Superior temporal gyrus (tissue), 1 donor: ENCODE results near the gene PRR12.
A peak's percentile ranks its signal among the peaks of the same experiment; 100 is the strongest.

Experiments used
- DNase-seq: peaks from one replicate; pipeline ENCODE4 v3.0.0-alpha.2; 2016; ENCODE audit errors: extremely low spot score

PRR12 gene

DNA sequence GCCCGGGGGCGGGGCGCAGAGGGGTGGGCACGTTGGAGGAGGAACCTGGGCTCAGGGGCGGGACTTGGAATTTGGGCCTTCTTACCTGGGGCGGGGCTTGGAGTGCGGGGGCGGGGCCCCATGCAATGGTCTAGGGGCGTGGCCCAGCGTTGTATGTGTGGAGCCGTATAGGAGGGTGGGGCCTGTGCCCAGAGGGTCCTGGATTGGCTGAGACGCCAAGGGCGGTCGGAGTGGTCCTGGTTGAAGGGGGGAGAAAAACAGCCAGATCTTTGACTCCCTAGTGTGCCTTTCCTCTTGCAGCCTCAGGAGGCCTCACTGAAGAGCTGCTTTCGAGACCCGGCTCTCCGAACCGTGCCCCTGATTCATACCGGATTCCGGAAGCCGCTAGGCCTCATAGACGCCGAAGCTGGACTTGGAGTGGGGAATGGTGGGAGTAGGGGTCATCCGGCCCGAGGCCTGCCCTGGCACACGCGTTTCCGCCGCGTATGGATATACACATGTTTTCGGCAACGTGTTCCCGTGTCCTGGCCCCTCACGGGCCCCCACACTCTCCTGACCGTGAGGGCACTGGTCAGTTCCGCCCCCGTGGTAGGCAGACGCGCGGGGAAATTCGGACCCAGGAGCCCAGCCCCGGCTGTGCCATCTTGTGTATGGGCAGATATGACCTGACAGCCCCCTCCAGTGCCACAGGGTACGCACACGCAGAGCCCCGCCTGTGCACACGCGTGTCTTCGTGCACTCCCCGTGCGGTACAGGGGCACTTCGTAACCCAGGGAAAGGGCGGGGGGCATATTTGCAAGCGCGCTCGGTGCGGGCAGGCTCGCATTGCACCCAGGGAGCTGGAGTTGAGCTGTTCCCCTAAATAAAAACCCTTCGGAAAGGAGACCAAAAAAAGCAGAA lies 661 bp upstream of the PRR12 start:
- DNase-seq, result peak; percentile 75

DNA sequence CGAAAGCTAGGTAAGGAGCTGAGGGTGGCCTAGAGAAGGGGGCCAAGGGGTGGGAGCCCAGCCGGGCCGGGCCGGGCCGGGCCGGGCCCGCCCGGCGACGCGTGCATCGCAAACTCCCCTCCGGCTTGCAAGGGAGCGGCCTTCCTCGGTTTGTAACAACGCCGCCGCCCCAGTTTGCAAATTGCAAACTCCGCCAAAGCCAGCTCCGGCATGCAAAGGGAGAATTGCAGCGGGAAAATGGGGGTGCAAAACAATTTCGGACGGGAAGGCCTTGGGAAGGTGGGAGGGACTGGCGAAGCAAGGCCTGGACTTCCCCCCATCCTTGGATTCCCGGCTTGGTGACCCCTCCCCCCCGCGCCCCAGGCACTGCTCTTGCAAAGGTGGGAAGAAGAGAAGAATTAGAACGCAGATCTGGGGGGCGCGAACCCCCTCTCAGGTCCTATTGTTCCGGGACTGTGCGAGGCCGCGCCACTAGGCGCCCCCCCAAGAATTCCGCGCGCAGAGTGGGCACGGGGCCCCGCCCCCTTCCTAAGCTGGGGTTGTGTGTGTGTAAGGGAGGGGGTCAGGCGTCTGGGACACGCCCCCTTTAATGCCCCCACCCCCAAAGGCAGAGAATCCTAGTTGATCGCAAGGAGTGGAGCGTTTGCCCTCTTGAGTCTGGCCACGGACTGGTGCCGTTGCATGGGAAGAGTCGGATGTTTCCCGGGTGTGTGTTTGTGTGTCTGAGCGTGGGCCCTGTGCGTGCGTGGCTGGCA lies 926 bp downstream of the PRR12 start:
- DNase-seq, result peak; percentile 38

DNA sequence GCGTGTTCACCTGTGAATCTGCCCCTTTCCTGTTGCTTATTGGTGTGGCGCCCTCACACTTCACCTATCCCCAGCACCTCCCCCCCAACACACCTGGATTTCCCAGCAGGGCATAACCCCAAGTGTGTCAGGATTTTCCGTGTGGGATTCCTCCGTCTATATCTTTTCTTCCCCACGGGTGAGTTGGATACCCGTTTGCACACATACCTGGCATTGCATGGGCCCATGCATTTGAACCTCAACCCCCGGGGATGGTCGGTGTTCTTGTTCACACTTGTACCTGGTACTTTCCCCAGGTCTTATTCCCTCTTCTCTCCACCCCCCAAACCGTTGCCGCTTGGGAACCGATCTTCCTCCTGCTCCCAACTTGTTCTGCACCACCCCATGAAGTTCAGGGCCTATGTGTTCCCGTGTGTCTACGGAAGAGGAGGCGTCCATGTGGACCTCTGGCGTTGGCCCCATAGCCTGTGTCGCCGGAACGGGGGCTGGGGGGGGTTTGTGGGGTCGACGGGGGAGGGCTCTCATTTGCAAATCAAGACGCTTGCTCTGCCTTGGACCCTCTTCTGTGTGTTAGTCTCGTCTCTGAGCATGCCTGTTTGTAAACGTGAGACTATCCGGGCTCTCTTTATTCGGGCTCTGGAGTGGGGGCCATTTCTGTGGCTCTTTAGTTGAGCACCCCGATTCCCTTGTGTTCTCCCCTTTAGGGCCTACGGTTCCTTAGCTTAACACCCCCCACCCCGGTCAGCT lies 1.7 kb downstream of the PRR12 start:
- DNase-seq, result no peak

DNA sequence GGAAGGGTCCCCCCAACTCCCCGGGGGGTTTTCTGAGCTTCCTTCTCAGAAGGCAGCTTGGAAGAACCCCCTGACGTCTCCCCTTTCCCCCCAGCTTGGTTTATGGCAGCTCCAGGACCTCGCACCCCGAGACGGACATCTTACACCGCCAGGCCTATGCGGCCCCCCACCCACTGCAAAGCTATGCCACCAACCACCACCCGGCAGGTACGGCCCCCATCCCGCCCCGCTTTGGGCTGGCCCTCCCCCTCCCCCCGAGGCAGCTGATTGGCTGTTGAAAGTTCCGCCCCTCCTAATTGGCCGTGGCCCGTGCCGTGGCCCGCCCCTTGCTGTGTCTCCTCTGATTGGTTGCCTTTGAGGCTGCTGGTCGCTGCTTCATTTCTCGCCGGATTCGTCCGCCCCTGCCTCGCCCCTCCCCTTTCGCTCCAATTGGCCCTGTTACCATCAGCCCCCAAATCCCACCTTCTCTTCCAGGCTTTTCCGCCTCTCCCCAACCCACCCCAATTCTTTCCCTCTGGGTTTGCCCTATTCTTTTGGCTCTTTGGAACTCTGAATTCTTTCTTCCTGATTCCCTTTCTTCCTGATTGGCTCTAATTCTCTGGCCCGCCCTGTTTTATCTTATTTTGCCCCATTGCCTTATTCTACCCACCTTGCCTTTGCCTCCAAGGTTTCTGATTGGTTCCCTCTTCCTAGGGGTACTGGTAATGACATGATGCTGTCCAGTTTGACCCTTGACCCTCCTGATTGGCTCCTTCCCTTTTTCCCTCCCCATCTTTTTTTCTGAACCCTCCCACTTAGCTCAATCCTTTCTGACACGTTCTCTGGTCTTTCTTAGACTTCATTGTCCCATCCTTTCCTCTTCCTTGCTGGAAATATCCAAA lies 2.5 kb downstream of the PRR12 start:
- peak; percentile 93 for DNase-seq

GRCh38 chr19:49594157-49594992 lies 3.4 kb downstream of the PRR12 start:
- no peak for DNase-seq

GRCh38 chr19:49594993-49595818 lies 4.2 kb downstream of the PRR12 start:
- no peak for DNase-seq

- DNase-seq, result no peak
These were observed 4.9 kb downstream of the PRR12 start for GRCh38 chr19:49595819-49596404.

- no peak for DNase-seq
These were observed 5.4 kb downstream of the PRR12 start for GRCh38 chr19:49596407-49596806.

GRCh38 chr19:49596954-49597702 lies 6.1 kb downstream of the PRR12 start:
- DNase-seq, result no peak

- no peak for DNase-seq
These were observed 6.7 kb downstream of the PRR12 start for GRCh38 chr19:49597703-49597974.

- DNase-seq, result no peak
These were observed 8.7 kb downstream of the PRR12 start for GRCh38 chr19:49599378-49600295.

- DNase-seq, result no peak
These were observed 10.6 kb downstream of the PRR12 start for GRCh38 chr19:49601482-49602038.

DNA sequence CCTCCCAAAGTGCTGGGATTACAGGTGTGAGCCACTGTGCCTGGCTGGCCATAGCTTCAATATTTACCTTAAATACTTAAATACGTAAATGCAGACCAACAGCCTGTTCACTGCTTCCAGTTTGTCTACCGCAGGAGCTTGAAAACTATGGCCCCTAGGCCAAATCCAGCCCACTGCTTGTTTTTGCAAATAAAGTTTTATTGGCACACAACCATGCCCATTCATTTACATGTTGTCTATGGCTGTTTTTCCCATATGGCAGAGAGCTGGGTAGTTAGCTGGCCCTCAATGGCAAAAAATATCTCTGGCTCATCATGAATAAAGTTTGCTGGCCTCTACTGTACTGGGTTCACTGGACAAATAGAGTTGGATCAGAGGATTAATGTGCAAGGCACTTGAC lies 11.8 kb downstream of the PRR12 start:
- no peak for DNase-seq

DNA sequence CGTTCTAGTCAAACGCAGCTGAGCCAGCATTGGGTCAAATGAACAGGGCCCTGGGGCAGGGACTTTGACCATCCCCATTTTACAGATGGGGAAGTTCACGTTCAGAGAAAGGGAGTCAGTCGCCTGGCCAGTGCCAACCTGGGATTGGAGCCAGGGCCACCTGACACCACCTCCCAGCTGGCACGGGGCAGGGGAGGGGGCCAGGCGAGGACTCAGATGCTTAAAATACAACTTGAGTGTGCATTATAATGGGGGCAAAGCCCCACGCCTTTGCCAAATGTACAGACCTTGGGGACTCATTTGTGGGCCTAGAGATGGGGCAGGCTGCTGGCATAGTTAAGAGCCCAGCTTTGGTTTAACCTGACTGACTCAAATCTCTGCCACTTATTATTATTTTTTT lies 14.6 kb downstream of the PRR12 start:
- no peak for DNase-seq

GRCh38 chr19:49609499-49610092 lies 18.6 kb downstream of the PRR12 start:
- DNase-seq, result no peak

DNA sequence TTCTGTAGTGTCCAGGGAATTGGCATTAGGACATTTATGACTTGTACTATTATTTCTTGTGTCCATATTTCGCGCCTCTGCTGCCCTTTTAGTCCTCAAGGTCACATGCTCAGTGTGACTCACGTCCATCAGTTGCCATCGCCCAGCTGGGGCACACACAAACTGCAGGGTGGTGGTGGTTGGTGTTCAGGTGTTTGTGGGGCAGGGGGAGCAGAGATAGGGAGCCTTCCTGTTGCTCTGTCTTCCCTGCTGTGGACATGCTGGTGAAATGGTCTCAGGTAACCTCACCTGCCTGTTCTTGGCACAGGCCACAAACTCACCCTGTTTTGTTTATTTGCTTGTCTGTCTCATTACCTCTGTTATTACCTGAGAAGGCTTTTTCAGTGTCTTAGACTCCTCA lies 22.4 kb downstream of the PRR12 start:
- no peak for DNase-seq
